SU-DHL-6 (cell line): ENCODE data around the gene SKAP2.

Experiments used
- EZH2phosphoT487 ChIP-seq: fragments of 200-600 bp; sonication (generic), shearing (Covaris generic); conservative IDR thresholded peaks from 2 replicates; pipeline ENCODE4 v1.6.1; 2018; ENCODE audit warnings: mild to moderate bottlenecking, antibody characterized with exemption, low read length, moderate library complexity, mixed read lengths
- TF ChIP-seq, protein P1 (sequence below): fragments of 200-600 bp; sonication (generic); IDR thresholded peaks from one replicate; pipeline ENCODE4 v1.5.1; 2017; ENCODE audit warnings: antibody characterized with exemption, mild to moderate bottlenecking, low read length, moderate library complexity; ENCODE audit not compliant: insufficient read depth, poor library complexity, severe bottlenecking

DNA sequence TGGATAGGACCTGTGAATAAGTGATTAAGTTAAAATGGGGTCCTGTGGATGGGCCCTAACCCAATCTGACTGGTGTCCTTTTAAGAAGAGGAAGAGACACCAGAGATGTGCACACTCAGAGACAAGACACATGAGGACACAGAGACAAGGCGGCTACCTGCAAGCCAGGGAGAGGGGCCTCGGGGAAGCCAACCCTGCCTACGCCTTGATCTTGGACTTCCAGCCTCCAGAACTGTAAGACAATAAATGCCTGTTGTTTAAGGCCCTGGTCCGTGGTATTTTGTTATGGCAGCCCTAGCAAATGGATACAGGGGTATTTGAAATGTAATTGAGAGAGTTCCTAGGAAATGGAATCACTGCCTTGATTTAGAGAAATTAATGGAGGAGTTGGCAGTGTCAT lies 225.3 kb downstream of the SKAP2 start:
- TF ChIP-seq, protein P1, sequence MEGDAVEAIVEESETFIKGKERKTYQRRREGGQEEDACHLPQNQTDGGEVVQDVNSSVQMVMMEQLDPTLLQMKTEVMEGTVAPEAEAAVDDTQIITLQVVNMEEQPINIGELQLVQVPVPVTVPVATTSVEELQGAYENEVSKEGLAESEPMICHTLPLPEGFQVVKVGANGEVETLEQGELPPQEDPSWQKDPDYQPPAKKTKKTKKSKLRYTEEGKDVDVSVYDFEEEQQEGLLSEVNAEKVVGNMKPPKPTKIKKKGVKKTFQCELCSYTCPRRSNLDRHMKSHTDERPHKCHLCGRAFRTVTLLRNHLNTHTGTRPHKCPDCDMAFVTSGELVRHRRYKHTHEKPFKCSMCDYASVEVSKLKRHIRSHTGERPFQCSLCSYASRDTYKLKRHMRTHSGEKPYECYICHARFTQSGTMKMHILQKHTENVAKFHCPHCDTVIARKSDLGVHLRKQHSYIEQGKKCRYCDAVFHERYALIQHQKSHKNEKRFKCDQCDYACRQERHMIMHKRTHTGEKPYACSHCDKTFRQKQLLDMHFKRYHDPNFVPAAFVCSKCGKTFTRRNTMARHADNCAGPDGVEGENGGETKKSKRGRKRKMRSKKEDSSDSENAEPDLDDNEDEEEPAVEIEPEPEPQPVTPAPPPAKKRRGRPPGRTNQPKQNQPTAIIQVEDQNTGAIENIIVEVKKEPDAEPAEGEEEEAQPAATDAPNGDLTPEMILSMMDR, result no peak
- no peak for TF ChIP-seq EZH2phosphoT487
